Calu3 (cell line): ENCODE results near the gene ARL6IP1. TPM values are rescaled to one million over a fixed set of nuclear protein-coding genes. Genes with fewer than 3 reads are reported as not detected.
A peak's percentile ranks its signal among the peaks of the same experiment; 100 is the strongest.

Experiments
- BruUV-seq: library from RNA; stranded (reverse); fragments of 400-500 nt; replicated peaks from 2 replicates; lab custom pipeline; 2021; lab: Mats Ljungman, UMichigan
- CTCF ChIA-PET: fragments of 300-600 bp; sonication (Branson Sonifier 250); formaldehyde crosslinking; loops from one replicate; lab custom pipeline; 2022; ENCODE audit warnings: antibody characterized with exemption; lab: Charles Lee
- DNase-seq: peaks from one replicate; pipeline ENCODE4 v3.0.0; 2022
- H3K27ac Mint-ChIP-seq: one replicate; pipeline ENCODE4 v1.8.0; 2022; ENCODE audit warnings: mixed read lengths; ENCODE audit not compliant: unreplicated experiment
- H3K27me3 Mint-ChIP-seq: one replicate; pipeline ENCODE4 v1.8.0; 2022; ENCODE audit warnings: mixed read lengths; ENCODE audit not compliant: unreplicated experiment
- H3K36me3 Mint-ChIP-seq: one replicate; pipeline ENCODE4 v1.8.0; 2022; ENCODE audit warnings: mild to moderate bottlenecking, moderate library complexity, mixed read lengths; ENCODE audit not compliant: insufficient read depth, unreplicated experiment
- H3K4me1 Mint-ChIP-seq: one replicate; pipeline ENCODE4 v1.8.0; 2022; ENCODE audit warnings: mild to moderate bottlenecking, low read depth, mixed read lengths; ENCODE audit not compliant: unreplicated experiment
- H3K4me3 Mint-ChIP-seq: one replicate; pipeline ENCODE4 v1.8.0; 2022; ENCODE audit warnings: mild to moderate bottlenecking, low read depth, moderate library complexity, mixed read lengths; ENCODE audit not compliant: unreplicated experiment
- H3K9me3 Mint-ChIP-seq: one replicate; pipeline ENCODE4 v1.8.0; 2022; ENCODE audit warnings: low read depth, mixed read lengths; ENCODE audit not compliant: unreplicated experiment
- CTCF ChIP-seq: fragments of 200-600 bp; IDR thresholded peaks from one replicate; pipeline ENCODE4 v1.8.0; 2022; ENCODE audit warnings: antibody characterized with exemption; ENCODE audit not compliant: unreplicated experiment
- intact Hi-C: fragments of 100-400 bp; cut with micrococcal nuclease; formaldehyde crosslinking; loops from one replicate; pipeline ENCODE4 v1.10.0; 2022; ENCODE audit not compliant: unreplicated experiment
- total RNA-seq: library from RNA; stranded (reverse); gene quantifications from 2 replicates; pipeline ENCODE4 v1.2.3, GENCODE V29; 2022

Gene ARL6IP1
- total RNA-seq, 1 experiment from 2014 or later = 296 TPM

DNA sequence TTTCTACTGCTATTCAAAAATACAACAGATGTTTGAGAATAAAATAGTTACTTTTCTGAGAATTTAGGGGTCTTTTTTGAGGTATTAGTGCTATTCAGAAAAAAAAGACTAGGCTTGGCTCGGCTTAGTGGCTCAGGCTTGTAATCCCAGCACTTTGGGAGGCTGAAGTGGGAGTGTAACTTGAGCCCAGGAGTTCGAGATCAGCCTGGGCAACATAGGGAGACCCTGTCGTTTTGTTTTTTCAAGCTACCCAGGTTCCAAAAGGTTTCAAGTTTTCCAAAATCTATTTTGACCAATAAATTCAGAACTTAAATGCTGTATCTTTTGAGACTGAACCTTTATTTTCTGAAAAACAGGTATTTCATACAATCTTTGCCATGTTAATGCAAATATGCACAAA, 3.2 kb upstream of the ARL6IP1 start:
- intact Hi-C loops = loop anchor here (5.0 kb wide), 1 partner anchor 163 kb away; no protein-coding TSS in a partner anchor
- CTCF ChIA-PET = interaction anchor here (0.6 to 1.6 kb wide), 3 partner anchors 29 to 849 kb away, joined by 3 to 4 read pairs (median 4); no protein-coding TSS in a partner anchor
- no peak overlapping the region for H3K4me3 Mint-ChIP-seq
- no peaks in the 10 kb centered on the region for H3K9me3 Mint-ChIP-seq
- no peak for DNase-seq
- BruUV-seq = no TSS peak
- TF ChIP-seq CTCF = no peak
- no peak overlapping the region for H3K27ac Mint-ChIP-seq
- H3K4me1 Mint-ChIP-seq = peaks cover 16% of the 10 kb centered on the region
- H3K36me3 Mint-ChIP-seq = peaks cover 62% of the 10 kb centered on the region
- no peaks in the 10 kb centered on the region for H3K27me3 Mint-ChIP-seq

- H3K4me1 Mint-ChIP-seq = peaks cover 19% of the 10 kb centered on the region
- H3K27me3 Mint-ChIP-seq = no peaks in the 10 kb centered on the region
- TF ChIP-seq CTCF = no peak
- CTCF ChIA-PET = interaction anchor here (0.8 to 1.6 kb wide), 2 partner anchors 14 to 30 kb away, joined by 3 to 4 read pairs; partner anchors contain the start of gene RPS15A
- H3K36me3 Mint-ChIP-seq = peaks cover 63% of the 10 kb centered on the region
- H3K27ac Mint-ChIP-seq = peak overlapping the region; percentile 72
- intact Hi-C loops = loop anchor here (5.0 kb wide), 1 partner anchor 163 kb away; no protein-coding TSS in a partner anchor
- DNase-seq = no peak
- no peaks in the 10 kb centered on the region for H3K9me3 Mint-ChIP-seq
- BruUV-seq = no TSS peak
- no peak overlapping the region for H3K4me3 Mint-ChIP-seq
Measured at GRCh38 chr16:18803569-18804462, 2.5 kb upstream of the ARL6IP1 start.

DNA sequence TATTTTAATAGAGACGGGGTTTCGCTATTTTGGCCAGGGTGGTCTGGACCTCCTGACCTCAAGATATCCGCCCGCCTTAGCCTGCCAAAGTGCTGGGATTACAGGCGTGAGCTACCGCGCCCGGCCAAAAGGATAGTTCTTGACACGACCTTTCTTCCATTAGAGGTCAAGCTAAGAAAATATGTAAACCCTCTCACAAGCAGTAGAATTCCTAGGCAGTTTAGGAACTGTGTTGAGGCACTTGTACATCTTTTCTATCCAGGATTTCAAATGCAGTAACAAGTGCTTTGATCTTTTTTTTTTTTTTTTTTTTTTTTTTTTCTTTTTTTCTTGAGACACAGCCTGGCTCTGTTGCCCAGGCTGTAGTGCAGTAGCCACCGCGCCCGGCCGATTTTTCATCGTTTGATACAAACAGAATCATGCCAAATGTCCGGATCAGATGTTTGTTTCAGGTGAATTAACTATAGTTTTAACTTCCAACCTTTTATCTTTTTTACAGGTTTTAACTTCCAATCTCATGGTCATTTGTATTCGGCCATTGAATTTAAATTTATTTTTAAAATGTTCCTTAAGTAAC, 1.5 kb upstream of the ARL6IP1 start:
- no peaks in the 10 kb centered on the region for H3K9me3 Mint-ChIP-seq
- peak overlapping the region; percentile 98 for H3K4me3 Mint-ChIP-seq
- peak overlapping the region; percentile 72 for H3K27ac Mint-ChIP-seq
- no peak for TF ChIP-seq CTCF
- H3K27me3 Mint-ChIP-seq = no peaks in the 10 kb centered on the region
- intact Hi-C loops = loop anchor here (5.0 kb wide), 1 partner anchor 164 kb away; no protein-coding TSS in a partner anchor
- no TSS peak for BruUV-seq
- DNase-seq = no peak
- peaks cover 28% of the 10 kb centered on the region for H3K4me1 Mint-ChIP-seq
- H3K36me3 Mint-ChIP-seq = peaks cover 67% of the 10 kb centered on the region
- CTCF ChIA-PET = interaction anchor here (1.6 to 2.3 kb wide), 2 partner anchors 12 to 31 kb away, joined by 3 to 39 read pairs; partner anchors contain the start of gene RPS15A

DNA sequence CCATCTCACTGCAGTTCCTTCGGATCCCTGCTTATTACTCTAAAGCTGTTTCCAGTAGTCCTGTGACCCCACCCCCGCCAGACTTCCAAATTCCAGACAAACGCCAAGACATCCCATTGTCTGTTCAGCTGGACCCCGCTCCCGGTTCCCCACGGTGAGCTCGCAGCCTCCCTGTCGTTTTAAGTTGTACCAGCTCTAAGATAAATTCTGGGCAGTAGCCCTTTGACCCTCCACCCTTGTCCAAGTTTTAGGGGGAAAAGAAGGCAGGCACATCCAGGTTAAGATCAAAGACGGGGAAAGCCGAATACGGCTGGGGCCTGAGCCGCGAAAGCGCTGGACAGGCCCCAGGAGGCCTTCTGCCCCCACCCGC, 589 bp downstream of the ARL6IP1 start:
- Mint-ChIP-seq H3K4me3 (peak overlapping the region; percentile 98), H3K9me3 (no peaks in the 10 kb centered on the region), H3K4me1 (peaks cover 42% of the 10 kb centered on the region), H3K36me3 (peaks cover 74% of the 10 kb centered on the region), H3K27ac (peak overlapping the region; percentile 99), H3K27me3 (no peaks in the 10 kb centered on the region)
- no peak for TF ChIP-seq CTCF
- BruUV-seq = no TSS peak
- CTCF ChIA-PET = interaction anchor here (0.6 to 2.3 kb wide), 4 partner anchors 10 to 257 kb away, joined by 3 to 39 read pairs (median 6); partner anchors contain the start of gene RPS15A
- DNase-seq = no peak
- intact Hi-C loops = loop anchor here (5.0 kb wide), 1 partner anchor 167 kb away; no protein-coding TSS in a partner anchor
